SU-DHL-6 (cell line): ENCODE measurements around the gene GALNT12.

Source experiments
- EZH2phosphoT487 ChIP-seq: fragments of 200-600 bp; sonication (generic), shearing (Covaris generic); conservative IDR thresholded peaks from 2 replicates; pipeline ENCODE4 v1.6.1; 2018; ENCODE audit warnings: mild to moderate bottlenecking, antibody characterized with exemption, low read length, moderate library complexity, mixed read lengths
- TF ChIP-seq, protein P1 (sequence below): fragments of 200-600 bp; sonication (generic); IDR thresholded peaks from one replicate; pipeline ENCODE4 v1.5.1; 2017; ENCODE audit warnings: antibody characterized with exemption, mild to moderate bottlenecking, low read length, moderate library complexity; ENCODE audit not compliant: insufficient read depth, poor library complexity, severe bottlenecking

DNA sequence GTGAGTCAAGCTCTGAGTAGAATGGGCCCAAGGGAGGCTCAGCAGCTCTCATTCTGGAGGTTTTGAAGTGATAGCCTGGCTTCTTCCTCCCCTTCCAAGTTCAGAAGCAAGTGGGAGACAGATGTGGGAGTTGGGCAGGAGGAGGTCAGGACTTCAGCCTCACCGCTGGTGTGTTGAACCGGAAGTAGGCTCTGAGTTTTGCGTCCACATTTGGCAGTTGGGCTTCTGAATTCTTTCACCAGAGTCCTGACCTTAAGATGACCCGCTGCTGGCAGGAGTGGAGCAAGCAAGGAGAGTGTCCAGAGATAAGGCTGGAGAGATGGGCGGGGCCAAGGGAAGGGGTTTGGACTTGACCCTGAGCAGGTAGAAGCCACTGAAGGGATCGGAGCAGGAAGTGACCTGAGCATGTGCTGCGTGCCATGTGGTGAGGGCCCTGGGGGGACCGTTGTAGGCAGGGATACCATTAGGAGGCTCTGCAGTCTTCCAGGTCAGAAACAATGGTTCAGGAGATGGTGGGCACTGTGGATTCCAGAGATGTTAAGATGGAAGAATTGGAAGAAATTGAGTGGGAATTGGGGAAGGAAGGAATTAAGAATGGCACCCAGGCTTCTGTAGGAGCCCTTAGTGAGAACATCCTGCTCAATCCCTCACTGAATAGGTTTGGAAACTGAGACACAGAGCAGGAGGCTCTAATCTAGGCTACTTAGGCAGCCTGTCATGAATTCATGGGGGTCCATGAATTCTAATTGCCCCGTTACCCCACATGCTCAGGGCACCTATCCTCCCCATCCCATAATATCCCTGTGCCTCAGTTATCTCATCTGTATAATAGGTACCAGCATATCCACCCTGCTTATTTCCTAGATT, 25.9 kb downstream of the GALNT12 start:
- TF ChIP-seq, protein P1, sequence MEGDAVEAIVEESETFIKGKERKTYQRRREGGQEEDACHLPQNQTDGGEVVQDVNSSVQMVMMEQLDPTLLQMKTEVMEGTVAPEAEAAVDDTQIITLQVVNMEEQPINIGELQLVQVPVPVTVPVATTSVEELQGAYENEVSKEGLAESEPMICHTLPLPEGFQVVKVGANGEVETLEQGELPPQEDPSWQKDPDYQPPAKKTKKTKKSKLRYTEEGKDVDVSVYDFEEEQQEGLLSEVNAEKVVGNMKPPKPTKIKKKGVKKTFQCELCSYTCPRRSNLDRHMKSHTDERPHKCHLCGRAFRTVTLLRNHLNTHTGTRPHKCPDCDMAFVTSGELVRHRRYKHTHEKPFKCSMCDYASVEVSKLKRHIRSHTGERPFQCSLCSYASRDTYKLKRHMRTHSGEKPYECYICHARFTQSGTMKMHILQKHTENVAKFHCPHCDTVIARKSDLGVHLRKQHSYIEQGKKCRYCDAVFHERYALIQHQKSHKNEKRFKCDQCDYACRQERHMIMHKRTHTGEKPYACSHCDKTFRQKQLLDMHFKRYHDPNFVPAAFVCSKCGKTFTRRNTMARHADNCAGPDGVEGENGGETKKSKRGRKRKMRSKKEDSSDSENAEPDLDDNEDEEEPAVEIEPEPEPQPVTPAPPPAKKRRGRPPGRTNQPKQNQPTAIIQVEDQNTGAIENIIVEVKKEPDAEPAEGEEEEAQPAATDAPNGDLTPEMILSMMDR, result no peak
- no peak for TF ChIP-seq EZH2phosphoT487
